Activated T-cell treated with anti-CD3 and anti-CD28 coated beads, Interleukin-2, amount 50 U/mL, for 1 hour (primary cell): Measurements from ENCODE around the gene THUMPD3.

Experiments used
- DNase-seq: peaks from one replicate; pipeline ENCODE4 v3.0.0-alpha.2; 2020

Gene THUMPD3

DNA sequence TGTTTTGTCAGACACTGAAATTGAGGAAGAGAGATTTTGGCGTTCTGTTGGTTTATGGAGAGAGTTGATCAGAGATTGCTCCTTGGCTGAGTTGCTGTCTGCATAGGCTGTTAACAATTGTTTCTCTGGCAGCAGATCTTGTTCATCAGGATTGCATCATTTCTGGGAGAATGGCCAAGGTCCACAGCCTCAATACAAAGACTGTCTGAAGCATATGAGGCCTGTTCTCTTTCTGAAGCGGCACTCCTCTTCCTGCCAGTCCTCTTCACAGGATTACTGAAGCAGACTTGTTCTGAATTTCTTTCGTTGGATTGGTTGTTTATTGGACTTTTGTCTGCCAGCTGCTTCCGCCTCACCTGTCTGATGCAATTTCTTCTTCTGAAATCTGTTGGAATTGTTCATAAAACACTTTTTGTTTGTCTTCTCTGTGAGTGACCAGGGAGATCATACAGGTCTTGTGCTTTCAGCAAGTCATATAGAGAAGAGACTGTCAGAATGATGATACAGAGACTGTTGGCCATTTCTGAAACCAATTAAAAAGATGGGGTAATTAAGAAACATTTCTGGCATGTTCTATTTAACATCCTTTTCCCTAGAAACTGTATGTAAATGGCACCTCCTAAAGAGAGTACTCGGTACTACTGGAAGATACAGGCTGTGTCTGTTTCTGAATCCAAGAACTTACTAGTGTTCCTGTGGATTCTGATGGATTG lies 60.0 kb downstream of the THUMPD3 start:
- no peak for DNase-seq

DNA sequence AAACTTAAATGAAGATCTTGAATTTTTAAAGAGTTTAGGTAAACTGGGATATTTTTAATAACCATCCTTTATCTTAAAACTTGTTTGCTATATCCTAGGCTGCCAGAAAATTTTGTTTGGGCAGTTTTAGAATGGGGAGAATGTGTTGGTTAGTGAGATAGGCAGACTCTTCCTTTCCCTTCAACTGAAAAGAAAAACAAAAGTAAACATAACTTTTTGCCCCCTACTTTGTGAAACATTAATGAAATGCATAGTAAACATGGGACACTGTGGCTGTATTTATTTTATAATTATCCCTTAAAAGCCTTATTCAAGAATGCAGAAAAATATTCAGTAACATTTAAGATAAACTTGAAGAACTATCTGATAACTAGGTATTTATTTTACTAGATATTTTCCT lies 65.6 kb downstream of the THUMPD3 start:
- no peak for DNase-seq

DNA sequence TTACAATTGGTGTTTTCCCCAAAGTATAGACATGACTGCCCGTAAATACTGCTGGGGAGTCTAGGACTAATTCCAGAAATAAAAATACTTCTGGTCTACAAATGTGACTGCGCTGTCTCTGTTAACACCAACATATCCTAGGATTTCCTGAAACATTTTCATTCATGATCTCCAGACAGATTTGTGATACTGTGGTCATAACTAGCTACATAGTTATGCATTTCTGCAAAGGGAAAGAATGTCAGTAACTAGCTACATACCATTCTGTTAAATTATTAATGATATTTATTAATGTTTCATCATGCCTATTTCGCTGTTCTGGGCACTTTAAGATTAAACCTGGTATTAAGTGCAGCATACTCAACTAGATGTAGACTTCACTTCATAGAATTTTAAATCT lies 67.9 kb downstream of the THUMPD3 start:
- no peak for DNase-seq

DNA sequence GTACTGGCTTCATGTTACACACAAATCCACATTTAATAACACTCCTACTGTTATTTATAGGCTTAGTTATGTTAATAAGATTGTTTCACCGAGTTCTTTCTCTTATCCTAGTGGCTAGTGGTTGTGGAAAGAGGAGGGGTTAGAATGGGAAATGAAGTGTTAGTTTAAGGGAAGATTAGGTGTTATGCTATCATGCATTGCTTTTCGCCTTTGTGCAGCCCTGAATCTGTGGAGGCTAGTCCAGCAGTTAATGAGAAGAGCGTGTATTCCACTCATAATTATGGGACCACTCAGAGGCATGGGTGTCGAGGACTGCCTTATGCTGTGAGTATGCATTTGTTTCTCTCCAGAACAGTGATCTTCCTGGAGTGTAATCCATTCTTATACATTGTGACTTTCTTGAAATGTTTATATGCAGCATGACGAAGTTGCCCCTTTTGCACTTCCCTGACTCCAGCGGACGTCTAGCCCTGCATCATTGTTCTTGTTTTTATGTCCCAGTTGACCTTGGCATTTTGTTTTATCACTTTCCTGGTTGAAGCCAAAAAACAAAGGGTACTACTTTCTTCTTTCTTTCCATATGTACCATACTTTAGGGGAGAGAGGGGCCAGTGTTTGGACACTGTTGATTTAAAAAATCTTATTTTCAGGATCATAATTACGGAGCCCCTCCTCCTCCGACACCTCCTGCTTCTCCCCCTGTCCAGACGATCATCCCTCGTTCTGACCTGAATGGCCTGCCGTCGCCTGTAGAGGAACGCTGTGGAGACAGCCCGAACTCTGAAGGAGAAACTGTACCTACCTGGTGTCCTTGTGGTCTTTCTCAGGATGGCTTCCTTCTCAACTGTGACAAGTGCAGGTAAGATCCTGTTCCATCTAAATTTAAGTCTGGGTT lies 71.0 kb downstream of the THUMPD3 start:
- DNase-seq = no peak

DNA sequence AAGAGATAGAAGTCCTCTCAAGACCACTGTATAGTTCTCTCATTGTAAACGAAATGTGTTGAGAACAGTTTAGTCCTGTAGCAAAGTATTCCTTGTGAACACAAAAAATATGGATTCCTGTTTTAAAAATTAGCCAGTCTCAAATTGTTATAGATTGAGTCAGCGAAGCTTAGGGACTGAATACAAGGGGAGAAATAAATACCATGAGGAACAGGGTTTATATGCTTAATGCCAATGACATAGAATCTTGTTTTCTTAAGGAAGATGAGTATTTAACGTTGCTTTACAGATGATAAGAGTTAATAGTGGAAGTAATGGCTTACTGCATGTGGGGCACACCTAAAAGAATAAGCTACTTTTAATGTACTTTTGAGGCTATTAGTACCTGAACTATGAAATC lies 72.5 kb downstream of the THUMPD3 start:
- no peak for DNase-seq
